HG03066 (cell line): ENCODE measurements around the gene SEC23B.

Experiments used
- ATAC-seq: cut with Tn5 transposase; IDR thresholded peaks from one replicate; pipeline ENCODE4 v1.9.1; 2021; ENCODE audit warnings: low read depth; ENCODE audit not compliant: unreplicated experiment

SEC23B gene

GRCh38 chr20:18580012-18580411 lies 72.3 kb downstream of the SEC23B start:
- no peak for ATAC-seq

- ATAC-seq: no peak
Measured at GRCh38 chr20:18585134-18585533, 77.4 kb downstream of the SEC23B start.

GRCh38 chr20:18587665-18588573 lies 80.2 kb downstream of the SEC23B start, which contains the start of gene DTD1:
Gene DTD1, plus strand, starts transcription at chr20:18588054. Its CDS starts 19 bp downstream, at chr20:18588073.
- peak; percentile 84 for ATAC-seq

GRCh38 chr20:18588574-18588933 lies 80.8 kb downstream of the SEC23B start:
- peak; percentile 17 for ATAC-seq

GRCh38 chr20:18589941-18590674 lies 82.4 kb downstream of the SEC23B start:
- no peak for ATAC-seq

- no peak for ATAC-seq
Measured at GRCh38 chr20:18596270-18596669, 88.5 kb downstream of the SEC23B start.

- no peak for ATAC-seq
Measured at GRCh38 chr20:18609741-18610140, 102.0 kb downstream of the SEC23B start.
